K562 (cell line): ENCODE data around the gene LAMB2. TPM values are rescaled to one million over a fixed set of nuclear protein-coding genes. Genes with fewer than 3 reads are reported as not detected.

Source experiments
- BHLHE40 ChIP-seq: IDR thresholded peaks from 2 replicates; pipeline ENCODE4 v1.6.1; 2011; ENCODE audit warnings: low read length, improper control_type of control experiment
- CAMTA2 ChIP-seq: fragments of 250-450 bp; sonication (Bioruptor Pico); conservative IDR thresholded peaks from 2 replicates; pipeline ENCODE4 v1.5.1; 2022
- DNMT1 ChIP-seq: fragments of 450-650 bp; IDR thresholded peaks from 2 replicates; pipeline ENCODE4 v1.6.1; 2016; ENCODE audit warnings: antibody characterized with exemption, mild to moderate bottlenecking
- HMG20B ChIP-seq: fragments of 250-450 bp; sonication (Bioruptor Pico); IDR thresholded peaks from 2 replicates; pipeline ENCODE4 v1.5.0; 2021; ENCODE audit warnings: mild to moderate bottlenecking
- HMGN3 ChIP-seq: IDR thresholded peaks from 2 replicates; pipeline ENCODE4 v1.6.1; 2011; ENCODE audit warnings: borderline replicate concordance, low read depth, mild to moderate bottlenecking, mixed read lengths, low read length; ENCODE audit not compliant: insufficient read length; ENCODE audit errors: extremely low read depth
- HNRNPK ChIP-seq: fragments of 200-400 bp; formaldehyde crosslinking; IDR thresholded peaks from one replicate; pipeline ENCODE4 v1.6.1; 2018; ENCODE audit warnings: mild to moderate bottlenecking, low read depth, low read length; ENCODE audit not compliant: poor library complexity, severe bottlenecking
- IFI16 ChIP-seq: fragments of 250-450 bp; sonication (Bioruptor Pico); IDR thresholded peaks from 2 replicates; pipeline ENCODE4 v2.1.2; 2022; ENCODE audit warnings: mild to moderate bottlenecking, inconsistent platforms
- MCM2 ChIP-seq: fragments of 450-650 bp; IDR thresholded peaks from 2 replicates; pipeline ENCODE4 v1.6.1; 2017; ENCODE audit warnings: low read depth, mild to moderate bottlenecking
- MIER1 ChIP-seq: fragments of 450-650 bp; IDR thresholded peaks from 2 replicates; pipeline ENCODE4 v1.6.1; 2016; ENCODE audit warnings: antibody characterized with exemption, mild to moderate bottlenecking, low read depth
- MYBL2 ChIP-seq, 2 experiments: fragments of 450-650 bp in 1 of 2; sonication (generic) in 1 of 2; formaldehyde crosslinking in 1 of 2; IDR thresholded peaks; 2 replicates each; pipeline versions ENCODE4 v1.6.1 to v1.8.1; 2017 to 2022; ENCODE audit warnings: borderline replicate concordance in 1 of 2, inconsistent platforms in 1 of 2, low read depth in 1 of 2, mild to moderate bottlenecking in 1 of 2, missing genetic modification reagents in 1 of 2, moderate library complexity in 1 of 2
- RHOXF2B ChIP-seq: fragments of 250-450 bp; sonication (Bioruptor Pico); conservative IDR thresholded peaks from 2 replicates; pipeline ENCODE4 v1.5.1; 2021
- TOE1 ChIP-seq, 2 experiments: fragments of 450-650 bp in 1 of 2; sonication (generic) in 1 of 2; formaldehyde crosslinking in 1 of 2; IDR thresholded peaks; 2 replicates each; pipeline versions ENCODE4 v1.7.1 to v1.8.0; 2016 to 2022; ENCODE audit warnings: borderline replicate concordance in 2 of 2, mild to moderate bottlenecking in 2 of 2, antibody characterized with exemption in 1 of 2, inconsistent platforms in 1 of 2, low read depth in 1 of 2, missing genetic modification reagents in 1 of 2, moderate library complexity in 1 of 2
- TSC22D4 ChIP-seq: fragments of 450-650 bp; IDR thresholded peaks from 2 replicates; pipeline ENCODE4 v1.6.1; 2016; ENCODE audit warnings: missing genetic modification characterization, missing biosample characterization, control low read depth
- ZNF561 ChIP-seq: fragments of 450-650 bp; formaldehyde crosslinking; conservative IDR thresholded peaks from 2 replicates; pipeline ENCODE4 v1.4.0; 2020; ENCODE audit warnings: mild to moderate bottlenecking, moderate library complexity
- ZNF780A ChIP-seq: fragments of 250-450 bp; sonication (Bioruptor Pico); IDR thresholded peaks from 2 replicates; pipeline ENCODE4 v1.5.0; 2021; ENCODE audit warnings: mild to moderate bottlenecking
- ZNF830 ChIP-seq: fragments of 250-450 bp; sonication (Bioruptor Pico); IDR thresholded peaks from 2 replicates; pipeline ENCODE4 v1.5.0; 2021; ENCODE audit warnings: mild to moderate bottlenecking
- polyA plus RNA-seq, 8 experiments: library from polyadenylated mRNA; depleted of rRNA in 4 of 8; stranded (reverse) in 5 of 8; unstranded in 3 of 8; fragments of >200 nt; fragmentation: Nextera tagmentation in 2 of 8; fragmentation: Illumina TruSeq in 1 of 8; extraction: Ambion mirVana in 2 of 8; extraction: Trizol in 1 of 8; gene quantifications; 2 replicates each; pipeline versions ENCODE4 v1.2.1 to v1.2.3, GENCODE V29; 2011 to 2014; ENCODE audit warnings: inconsistent platforms in 1 of 8, missing spikeins in 1 of 8
- total RNA-seq, 7 experiments: library from RNA; depleted of rRNA in 6 of 7; stranded (reverse); fragments of >200 nt in 6 of 7; fragmentation: Illumina TruSeq in 2 of 7; extraction: Trizol in 2 of 7; gene quantifications; 2 replicates each; pipeline versions ENCODE4 v1.2.1 to v1.2.3, GENCODE V29; 2011 to 2021; ENCODE audit warnings: low replicate concordance in 1 of 7
- TF ChIP-seq, protein P1 (sequence below): fragments of 450-650 bp; IDR thresholded peaks from 2 replicates; pipeline ENCODE4 v1.6.1; 2016; ENCODE audit warnings: mild to moderate bottlenecking
- TF ChIP-seq, protein P2 (sequence below): fragments of 450-650 bp; formaldehyde crosslinking; IDR thresholded peaks from 2 replicates; pipeline ENCODE4 v1.4.0; 2020; ENCODE audit warnings: mild to moderate bottlenecking, mixed read lengths
- TF ChIP-seq, protein P3 (sequence below): fragments of 450-650 bp; IDR thresholded peaks from 2 replicates; pipeline ENCODE4 v1.6.1; 2017; ENCODE audit warnings: antibody characterized with exemption, mild to moderate bottlenecking

The LAMB2 gene
- total and polyA plus RNA-seq, 9 of the 15 experiments (the other 6 are each of a cell fraction or from before 2014, with no cell fraction given), result 1.4 to 26.0 (median 16.2) TPM

DNA sequence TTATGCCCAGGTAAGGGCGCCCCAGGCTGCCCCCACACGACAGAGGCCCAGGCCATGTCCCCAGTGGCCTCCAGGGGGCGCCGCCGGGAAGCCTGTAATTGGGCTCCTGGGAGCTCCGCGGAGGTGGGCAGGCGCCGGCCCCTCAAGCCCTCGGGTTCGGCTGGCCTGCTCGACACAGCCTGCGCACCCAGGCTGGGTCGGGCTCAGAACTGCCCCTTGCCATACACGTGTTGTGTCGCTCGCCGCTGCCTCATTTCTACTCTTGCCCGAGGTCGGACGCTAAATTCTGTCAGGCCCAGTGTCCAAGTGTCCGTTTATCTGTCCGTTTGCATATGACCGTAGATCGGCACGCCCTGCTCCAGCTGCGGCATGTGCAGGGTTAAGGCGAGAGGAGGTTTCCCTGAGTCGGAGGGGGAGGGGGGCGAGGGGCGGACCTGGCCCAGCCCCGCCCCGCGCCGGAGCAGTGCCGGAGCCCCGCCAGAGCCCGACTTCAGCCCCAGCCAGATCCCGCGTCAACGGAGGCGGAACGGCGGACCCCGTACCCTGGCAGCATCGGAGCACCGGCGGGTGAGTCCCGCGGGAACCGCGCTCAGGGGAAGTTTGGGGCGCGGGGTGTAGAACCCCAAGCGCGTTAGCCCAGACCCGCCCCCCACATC, 38.4 kb upstream of the LAMB2 start, which contains the start of gene KLHDC8B (continued):
- TF ChIP-seq, protein P1, sequence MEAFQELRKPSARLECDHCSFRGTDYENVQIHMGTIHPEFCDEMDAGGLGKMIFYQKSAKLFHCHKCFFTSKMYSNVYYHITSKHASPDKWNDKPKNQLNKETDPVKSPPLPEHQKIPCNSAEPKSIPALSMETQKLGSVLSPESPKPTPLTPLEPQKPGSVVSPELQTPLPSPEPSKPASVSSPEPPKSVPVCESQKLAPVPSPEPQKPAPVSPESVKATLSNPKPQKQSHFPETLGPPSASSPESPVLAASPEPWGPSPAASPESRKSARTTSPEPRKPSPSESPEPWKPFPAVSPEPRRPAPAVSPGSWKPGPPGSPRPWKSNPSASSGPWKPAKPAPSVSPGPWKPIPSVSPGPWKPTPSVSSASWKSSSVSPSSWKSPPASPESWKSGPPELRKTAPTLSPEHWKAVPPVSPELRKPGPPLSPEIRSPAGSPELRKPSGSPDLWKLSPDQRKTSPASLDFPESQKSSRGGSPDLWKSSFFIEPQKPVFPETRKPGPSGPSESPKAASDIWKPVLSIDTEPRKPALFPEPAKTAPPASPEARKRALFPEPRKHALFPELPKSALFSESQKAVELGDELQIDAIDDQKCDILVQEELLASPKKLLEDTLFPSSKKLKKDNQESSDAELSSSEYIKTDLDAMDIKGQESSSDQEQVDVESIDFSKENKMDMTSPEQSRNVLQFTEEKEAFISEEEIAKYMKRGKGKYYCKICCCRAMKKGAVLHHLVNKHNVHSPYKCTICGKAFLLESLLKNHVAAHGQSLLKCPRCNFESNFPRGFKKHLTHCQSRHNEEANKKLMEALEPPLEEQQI, result no peak
- TF ChIP-seq, protein P2, sequence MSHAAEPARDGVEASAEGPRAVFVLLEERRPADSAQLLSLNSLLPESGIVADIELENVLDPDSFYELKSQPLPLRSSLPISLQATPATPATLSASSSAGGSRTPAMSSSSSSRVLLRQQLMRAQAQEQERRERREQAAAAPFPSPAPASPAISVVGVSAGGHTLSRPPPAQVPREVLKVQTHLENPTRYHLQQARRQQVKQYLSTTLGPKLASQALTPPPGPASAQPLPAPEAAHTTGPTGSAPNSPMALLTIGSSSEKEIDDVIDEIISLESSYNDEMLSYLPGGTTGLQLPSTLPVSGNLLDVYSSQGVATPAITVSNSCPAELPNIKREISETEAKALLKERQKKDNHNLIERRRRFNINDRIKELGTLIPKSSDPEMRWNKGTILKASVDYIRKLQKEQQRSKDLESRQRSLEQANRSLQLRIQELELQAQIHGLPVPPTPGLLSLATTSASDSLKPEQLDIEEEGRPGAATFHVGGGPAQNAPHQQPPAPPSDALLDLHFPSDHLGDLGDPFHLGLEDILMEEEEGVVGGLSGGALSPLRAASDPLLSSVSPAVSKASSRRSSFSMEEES (CRISPR knock-in tag), result no peak
- TF ChIP-seq MYBL2 (IDR thresholded peaks at IDR 0.05; ENCODE audit: low read depth), result no peak
- TF ChIP-seq MYBL2 (CRISPR knock-in tag; IDR thresholded peaks at IDR 0.05; ENCODE audit: borderline replicate concordance), result no peak
- TF ChIP-seq TOE1 (IDR thresholded peaks at IDR 0.05; ENCODE audit: borderline replicate concordance), result peak; percentile 86
- no peak for TF ChIP-seq TOE1 (CRISPR knock-in tag; IDR thresholded peaks at IDR 0.05; ENCODE audit: borderline replicate concordance, low read depth)
- TF ChIP-seq BHLHE40, result peak; percentile 96
- no peak for TF ChIP-seq HNRNPK
- TF ChIP-seq MCM2, result no peak
- no peak for TF ChIP-seq ZNF780A (CRISPR knock-in tag)
- TF ChIP-seq HMG20B, result no peak
- TF ChIP-seq ZNF561 (CRISPR knock-in tag), result no peak
- TF ChIP-seq IFI16 (CRISPR knock-in tag), result no peak
- no peak for TF ChIP-seq TSC22D4 (tag)
- no peak for TF ChIP-seq RHOXF2B (CRISPR knock-in tag)
- TF ChIP-seq DNMT1, result no peak
- TF ChIP-seq HMGN3, result peak; percentile 71
- no peak for TF ChIP-seq CAMTA2 (CRISPR knock-in tag)
- TF ChIP-seq, protein P3, sequence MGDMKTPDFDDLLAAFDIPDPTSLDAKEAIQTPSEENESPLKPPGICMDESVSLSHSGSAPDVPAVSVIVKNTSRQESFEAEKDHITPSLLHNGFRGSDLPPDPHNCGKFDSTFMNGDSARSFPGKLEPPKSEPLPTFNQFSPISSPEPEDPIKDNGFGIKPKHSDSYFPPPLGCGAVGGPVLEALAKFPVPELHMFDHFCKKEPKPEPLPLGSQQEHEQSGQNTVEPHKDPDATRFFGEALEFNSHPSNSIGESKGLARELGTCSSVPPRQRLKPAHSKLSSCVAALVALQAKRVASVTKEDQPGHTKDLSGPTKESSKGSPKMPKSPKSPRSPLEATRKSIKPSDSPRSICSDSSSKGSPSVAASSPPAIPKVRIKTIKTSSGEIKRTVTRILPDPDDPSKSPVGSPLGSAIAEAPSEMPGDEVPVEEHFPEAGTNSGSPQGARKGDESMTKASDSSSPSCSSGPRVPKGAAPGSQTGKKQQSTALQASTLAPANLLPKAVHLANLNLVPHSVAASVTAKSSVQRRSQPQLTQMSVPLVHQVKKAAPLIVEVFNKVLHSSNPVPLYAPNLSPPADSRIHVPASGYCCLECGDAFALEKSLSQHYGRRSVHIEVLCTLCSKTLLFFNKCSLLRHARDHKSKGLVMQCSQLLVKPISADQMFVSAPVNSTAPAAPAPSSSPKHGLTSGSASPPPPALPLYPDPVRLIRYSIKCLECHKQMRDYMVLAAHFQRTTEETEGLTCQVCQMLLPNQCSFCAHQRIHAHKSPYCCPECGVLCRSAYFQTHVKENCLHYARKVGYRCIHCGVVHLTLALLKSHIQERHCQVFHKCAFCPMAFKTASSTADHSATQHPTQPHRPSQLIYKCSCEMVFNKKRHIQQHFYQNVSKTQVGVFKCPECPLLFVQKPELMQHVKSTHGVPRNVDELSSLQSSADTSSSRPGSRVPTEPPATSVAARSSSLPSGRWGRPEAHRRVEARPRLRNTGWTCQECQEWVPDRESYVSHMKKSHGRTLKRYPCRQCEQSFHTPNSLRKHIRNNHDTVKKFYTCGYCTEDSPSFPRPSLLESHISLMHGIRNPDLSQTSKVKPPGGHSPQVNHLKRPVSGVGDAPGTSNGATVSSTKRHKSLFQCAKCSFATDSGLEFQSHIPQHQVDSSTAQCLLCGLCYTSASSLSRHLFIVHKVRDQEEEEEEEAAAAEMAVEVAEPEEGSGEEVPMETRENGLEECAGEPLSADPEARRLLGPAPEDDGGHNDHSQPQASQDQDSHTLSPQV, result peak; percentile 81; the same call in 1 of the 2 replicates
- no peak for TF ChIP-seq ZNF830 (CRISPR knock-in tag)
- no peak for TF ChIP-seq MIER1
